Measurements from ENCODE around the gene PARVB. TPM values are rescaled to one million over a fixed set of nuclear protein-coding genes. Genes with fewer than 3 reads are reported as not detected.
A peak's percentile ranks its signal among the peaks of the same experiment; 100 is the strongest.

The PARVB gene
- total and polyA plus RNA-seq, 10 of the 15 experiments (the other 5 are each of a cell fraction or from before 2014, with no cell fraction given), result 5.2 to 264 (median 76.0) TPM

DNA sequence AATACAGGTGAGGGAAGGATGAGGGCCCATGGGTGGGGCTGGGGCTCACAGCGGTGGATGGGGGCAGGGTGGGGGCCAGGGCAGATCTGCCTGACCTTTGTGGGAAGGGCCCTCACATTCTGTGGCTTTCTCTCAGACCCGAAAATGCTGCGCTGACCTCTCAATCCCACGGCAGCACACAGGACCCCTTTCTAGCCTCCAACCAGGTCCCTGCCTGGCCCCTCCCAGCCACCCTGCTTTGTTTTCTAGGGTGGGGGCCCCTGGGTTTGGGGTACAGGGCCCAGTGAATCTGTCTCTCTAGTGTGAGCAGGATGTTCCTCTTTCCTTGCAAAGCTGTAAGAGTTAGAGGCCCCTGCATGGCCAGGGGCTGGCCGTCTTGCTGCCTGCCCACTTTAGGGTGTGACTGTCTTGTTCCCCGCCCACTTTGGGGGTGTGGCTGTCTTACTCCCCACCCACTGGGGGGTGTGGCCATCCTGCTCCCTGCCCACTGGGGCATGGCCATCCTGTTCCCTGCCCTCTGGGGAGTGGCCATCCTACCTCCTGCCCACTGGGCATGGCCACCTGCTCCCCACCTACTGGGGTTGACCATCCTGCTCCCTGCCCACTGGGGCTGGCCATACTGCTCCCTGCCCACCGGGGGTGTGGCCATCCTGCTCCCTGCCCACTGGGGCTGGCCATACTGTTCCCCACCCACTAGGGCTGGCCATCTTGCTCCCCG is 168.2 kb downstream of the PARVB start:
- SMC1A ChIA-PET (ENCODE audit: uncharacterized antibody, unreplicated experiment), result no interaction called here
- 74% methylated on average over 8 of the region's 8 CpGs for WGBS (ENCODE audit: insufficient coverage, insufficient replicate concordance, low lambda C conversion rate, missing lambda C conversion rate)
- Histone ChIP-seq H2AFZ (ENCODE audit: control insufficient read depth, low read depth, low read length) (no peak overlapping the region), H3K9me3 (replicated peaks; ENCODE audit: control insufficient read depth, insufficient read depth, low read length) (no peaks in the 10 kb centered on the region), H3K27me3 (replicated peaks in 1 of 2; ENCODE audit: control insufficient read depth in 2 of 2, insufficient read depth in 2 of 2, low read length in 1 of 2) (no peaks in the 10 kb centered on the region), H3K9ac (ENCODE audit: control insufficient read depth, insufficient read depth, low read length) (no peak overlapping the region), H3K4me2 (ENCODE audit: control insufficient read depth, insufficient read depth) (no peak overlapping the region), H4K20me1 (ENCODE audit: control insufficient read depth, insufficient read depth) (no peaks in the 10 kb centered on the region), H3K36me3 (ENCODE audit: control insufficient read depth in 2 of 2, insufficient read depth in 2 of 2, low read length in 1 of 2) (no peaks in the 10 kb centered on the region), H3K4me3 (no peak overlapping the region), H3K79me2 (ENCODE audit: control insufficient read depth, insufficient read depth, low read length) (no peaks in the 10 kb centered on the region), H3K4me1 (ENCODE audit: control insufficient read depth, insufficient read depth, low read length) (peaks cover 43% of the 10 kb centered on the region), H3K27ac (ENCODE audit: control insufficient read depth, insufficient read depth) (no peak overlapping the region)
- intact Hi-C loops (cut with micrococcal nuclease; ENCODE audit: unreplicated experiment), result no loop called here
- DNase-seq (ENCODE audit: low read depth, low spot score) (no peak), FAIRE-seq (no peak), ATAC-seq (peak; percentile 65)
- POLR2A ChIA-PET, result interaction anchor here (3.0 kb wide), 1 partner anchor 12 kb away, joined by 17 read pairs; the partner anchor contains the start of gene PARVG
- BruUV-seq (replicated peaks), result no TSS peak
- TF ChIP-seq PAX5 (IDR thresholded peaks at IDR 0.05; ENCODE audit: borderline replicate concordance, low read depth, low read length) (0 out of 2 replicates have a peak, but pooled peaks have one; percentile 9), CREM (IDR thresholded peaks at IDR 0.05; ENCODE audit: low read depth) (no peak)
- RAD21 ChIA-PET (ENCODE audit: unreplicated experiment), result interaction anchor here (1.1 kb wide), 1 partner anchor 10 kb away, joined by 3 read pairs; no protein-coding TSS in a partner anchor
- CTCF ChIA-PET, result no interaction called here
- in situ Hi-C loops (cut with MboI), result no loop called here

DNA sequence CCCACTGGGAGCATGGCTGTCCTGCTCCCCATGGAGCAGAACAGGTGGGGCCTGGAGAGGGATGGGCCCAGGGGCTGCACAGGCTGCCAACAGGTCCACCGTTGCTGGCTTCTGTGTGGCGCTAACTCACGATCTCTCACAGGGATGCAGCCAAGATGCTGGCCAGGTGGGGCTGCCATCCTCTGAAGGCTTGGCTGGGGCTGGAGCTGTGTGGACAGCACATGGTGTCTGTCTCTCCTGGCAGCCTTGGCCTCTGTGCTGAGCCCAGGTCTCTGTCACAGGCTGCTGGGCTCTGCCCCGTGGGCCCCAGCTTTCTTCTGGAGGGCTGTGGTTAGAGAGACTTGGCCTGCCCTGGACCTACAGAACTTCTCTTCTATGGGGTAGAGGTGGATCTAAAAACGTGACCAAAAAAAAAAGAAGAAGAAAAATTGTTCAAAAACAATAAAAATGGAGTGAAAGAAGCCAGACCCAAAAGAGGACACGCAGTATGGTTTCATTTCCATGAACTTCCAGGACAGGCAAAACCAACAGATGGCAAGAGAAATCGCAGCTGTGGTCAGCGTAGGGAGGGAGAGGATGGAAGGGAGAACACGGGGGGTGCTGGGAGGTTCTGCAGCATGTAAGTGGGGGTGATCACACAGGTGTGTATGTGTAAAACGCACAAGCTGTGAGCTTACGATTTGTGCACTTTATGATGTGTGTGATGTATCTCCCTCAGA is 168.9 kb downstream of the PARVB start:
- 72% methylated on average over 11 of the region's 11 CpGs for WGBS (ENCODE audit: insufficient coverage, insufficient replicate concordance, low lambda C conversion rate, missing lambda C conversion rate)
- H4K20me1 ChIP-seq (ENCODE audit: control insufficient read depth, insufficient read depth), result no peaks in the 10 kb centered on the region
- no peak overlapping the region for H3K4me3 ChIP-seq
- H3K9me3 ChIP-seq (replicated peaks; ENCODE audit: control insufficient read depth, insufficient read depth, low read length), result no peaks in the 10 kb centered on the region
- ATAC-seq (no peak), DNase-seq (ENCODE audit: low read depth, low spot score) (no peak), FAIRE-seq (no peak)
- no peaks in the 10 kb centered on the region for H3K79me2 ChIP-seq (ENCODE audit: control insufficient read depth, insufficient read depth, low read length)
- in situ Hi-C loops (cut with MboI) (no loop called here), intact Hi-C loops (cut with micrococcal nuclease; ENCODE audit: unreplicated experiment) (no loop called here)
- RAD21 ChIA-PET (ENCODE audit: unreplicated experiment), result no interaction called here
- POLR2A ChIA-PET, result no interaction called here
- CTCF ChIA-PET, result interaction anchor here (1.2 kb wide), 1 partner anchor 199 kb away, joined by 3 read pairs; no protein-coding TSS in a partner anchor
- BruUV-seq (replicated peaks), result no TSS peak
- no peak overlapping the region for H2AFZ ChIP-seq (ENCODE audit: control insufficient read depth, low read depth, low read length)
- no peak overlapping the region for H3K4me2 ChIP-seq (ENCODE audit: control insufficient read depth, insufficient read depth)
- SMC1A ChIA-PET (ENCODE audit: uncharacterized antibody, unreplicated experiment), result no interaction called here
- H3K4me1 ChIP-seq (ENCODE audit: control insufficient read depth, insufficient read depth, low read length), result peaks cover 43% of the 10 kb centered on the region
- no peaks in the 10 kb centered on the region for H3K36me3 ChIP-seq (ENCODE audit: control insufficient read depth in 2 of 2, insufficient read depth in 2 of 2, low read length in 1 of 2)
- no peaks in the 10 kb centered on the region for H3K27me3 ChIP-seq (replicated peaks in 1 of 2; ENCODE audit: control insufficient read depth in 2 of 2, insufficient read depth in 2 of 2, low read length in 1 of 2)
- H3K9ac ChIP-seq (ENCODE audit: control insufficient read depth, insufficient read depth, low read length), result no peak overlapping the region
- no peak overlapping the region for H3K27ac ChIP-seq (ENCODE audit: control insufficient read depth, insufficient read depth)
- TF ChIP-seq JUND (IDR thresholded peaks at IDR 0.05; ENCODE audit: low read depth, low read length), result no peak
- TF ChIP-seq, protein P1, sequence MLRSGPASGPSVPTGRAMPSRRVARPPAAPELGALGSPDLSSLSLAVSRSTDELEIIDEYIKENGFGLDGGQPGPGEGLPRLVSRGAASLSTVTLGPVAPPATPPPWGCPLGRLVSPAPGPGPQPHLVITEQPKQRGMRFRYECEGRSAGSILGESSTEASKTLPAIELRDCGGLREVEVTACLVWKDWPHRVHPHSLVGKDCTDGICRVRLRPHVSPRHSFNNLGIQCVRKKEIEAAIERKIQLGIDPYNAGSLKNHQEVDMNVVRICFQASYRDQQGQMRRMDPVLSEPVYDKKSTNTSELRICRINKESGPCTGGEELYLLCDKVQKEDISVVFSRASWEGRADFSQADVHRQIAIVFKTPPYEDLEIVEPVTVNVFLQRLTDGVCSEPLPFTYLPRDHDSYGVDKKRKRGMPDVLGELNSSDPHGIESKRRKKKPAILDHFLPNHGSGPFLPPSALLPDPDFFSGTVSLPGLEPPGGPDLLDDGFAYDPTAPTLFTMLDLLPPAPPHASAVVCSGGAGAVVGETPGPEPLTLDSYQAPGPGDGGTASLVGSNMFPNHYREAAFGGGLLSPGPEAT (IDR thresholded peaks at IDR 0.05; ENCODE audit: low read depth), result no peak
- TF ChIP-seq POLR2A (IDR thresholded peaks at IDR 0.05; ENCODE audit: low read depth, low read length), result no peak
- TF ChIP-seq, protein P2, sequence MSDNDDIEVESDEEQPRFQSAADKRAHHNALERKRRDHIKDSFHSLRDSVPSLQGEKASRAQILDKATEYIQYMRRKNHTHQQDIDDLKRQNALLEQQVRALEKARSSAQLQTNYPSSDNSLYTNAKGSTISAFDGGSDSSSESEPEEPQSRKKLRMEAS (IDR thresholded peaks at IDR 0.05; ENCODE audit: low read depth, low read length), result no peak
- TF ChIP-seq RUNX3 (IDR thresholded peaks at IDR 0.05; ENCODE audit: low read length), result no peak
- no peak for TF ChIP-seq FOXK2 (IDR thresholded peaks at IDR 0.05)
- no peak for TF ChIP-seq NR2C1 (IDR thresholded peaks at IDR 0.05)
- TF ChIP-seq MYC (IDR thresholded peaks at IDR 0.05; ENCODE audit: insufficient read depth, insufficient read length, insufficient replicate concordance, low read length, severe bottlenecking), result no peak
- no peak for TF ChIP-seq EGR1 (IDR thresholded peaks at IDR 0.05; ENCODE audit: borderline replicate concordance in 1 of 2, low read depth in 2 of 2, low read length in 2 of 2)
- TF ChIP-seq ZNF274 (IDR thresholded peaks at IDR 0.05; ENCODE audit: insufficient read depth, insufficient read length), result no peak
- TF ChIP-seq ATF7 (IDR thresholded peaks at IDR 0.05; ENCODE audit: low read depth), result no peak
- no peak for TF ChIP-seq BMI1 (IDR thresholded peaks at IDR 0.05; ENCODE audit: borderline replicate concordance)
- no peak for TF ChIP-seq NBN (IDR thresholded peaks at IDR 0.05)
- TF ChIP-seq RBBP5 (conservative IDR thresholded peaks at IDR 0.05), result no peak

Data from GM12878 (cell line).